HepG2 (cell line): Measurements from ENCODE around the gene GLI3. TPM values are rescaled to one million over a fixed set of nuclear protein-coding genes. Genes with fewer than 3 reads are reported as not detected.
A peak's percentile ranks its signal among the peaks of the same experiment; 100 is the strongest.

Experiments used
- ARHGAP35 ChIP-seq: sonication (generic); formaldehyde crosslinking; IDR thresholded peaks from 2 replicates; pipeline ENCODE4 v1.9.0; 2022; ENCODE audit warnings: mild to moderate bottlenecking, inconsistent platforms, moderate library complexity, missing genetic modification reagents, borderline replicate concordance
- ARNT ChIP-seq: fragments of 450-650 bp; IDR thresholded peaks from 2 replicates; pipeline ENCODE4 v1.6.1; 2017
- CEBPZ ChIP-seq: IDR thresholded peaks from 2 replicates; pipeline ENCODE4 v1.6.1; 2012; ENCODE audit warnings: low read length, improper control_type of control experiment
- FOXK2 ChIP-seq: fragments of 450-650 bp; IDR thresholded peaks from 2 replicates; pipeline ENCODE4 v1.6.1; 2016
- FOXO1 ChIP-seq: sonication (generic); formaldehyde crosslinking; IDR thresholded peaks from 2 replicates; pipeline ENCODE4 v1.4.0; 2020; ENCODE audit warnings: missing genetic modification reagents
- GATA4 ChIP-seq: sonication (generic); IDR thresholded peaks from 2 replicates; pipeline ENCODE4 v1.6.1; 2016; ENCODE audit warnings: antibody characterized with exemption, low read depth, borderline replicate concordance
- GATAD1 ChIP-seq: IDR thresholded peaks from 2 replicates; pipeline ENCODE4 v1.6.1; 2016; ENCODE audit warnings: missing genetic modification reagents, missing compliant biosample characterization
- HNRNPUL1 ChIP-seq: fragments of 200-400 bp; formaldehyde crosslinking; IDR thresholded peaks from 2 replicates; pipeline ENCODE4 v1.6.1; 2017; ENCODE audit warnings: low read depth, mild to moderate bottlenecking, low read length, moderate library complexity
- MBD4 ChIP-seq: IDR thresholded peaks from 2 replicates; pipeline ENCODE4 v1.6.1; 2012; ENCODE audit warnings: low read length, inconsistent platforms, borderline replicate concordance
- MXD4 ChIP-seq: IDR thresholded peaks from 2 replicates; pipeline ENCODE4 v1.6.1; 2016; ENCODE audit warnings: mild to moderate bottlenecking, missing biosample characterization, missing genetic modification reagents
- NKX3-1 ChIP-seq: sonication (generic); formaldehyde crosslinking; IDR thresholded peaks from 2 replicates; pipeline ENCODE4 v1.5.0; 2020; ENCODE audit warnings: missing genetic modification reagents
- PHB2 ChIP-seq: fragments of 450-650 bp; IDR thresholded peaks from 2 replicates; pipeline ENCODE4 v1.6.1; 2018; ENCODE audit not compliant: partially characterized antibody
- POLR2A ChIP-seq, 2 experiments: IDR thresholded peaks; 2 replicates each; pipeline ENCODE4 v1.6.1; 2011; ENCODE audit warnings: low read depth in 2 of 2, low read length in 2 of 2, mild to moderate bottlenecking in 1 of 2, moderate library complexity in 1 of 2; ENCODE audit not compliant: insufficient read depth in 1 of 2
- SMAD3 ChIP-seq: sonication (generic); formaldehyde crosslinking; IDR thresholded peaks from 2 replicates; pipeline ENCODE4 v1.4.0; 2020; ENCODE audit warnings: missing genetic modification reagents
- SMYD3 ChIP-seq: sonication (generic); formaldehyde crosslinking; IDR thresholded peaks from 2 replicates; pipeline ENCODE4 v1.8.1; 2023; ENCODE audit warnings: mild to moderate bottlenecking, missing genetic modification reagents
- TFDP1 ChIP-seq: IDR thresholded peaks from 2 replicates; pipeline ENCODE4 v1.6.1; 2016; ENCODE audit warnings: missing compliant biosample characterization, missing genetic modification reagents, borderline replicate concordance
- TGIF2 ChIP-seq: IDR thresholded peaks from 2 replicates; pipeline ENCODE4 v1.6.1; 2016; ENCODE audit warnings: control low read depth, missing compliant biosample characterization
- ZBTB20 ChIP-seq: sonication (generic); formaldehyde crosslinking; IDR thresholded peaks from 2 replicates; pipeline ENCODE4 v1.8.1; 2023; ENCODE audit warnings: missing genetic modification reagents, low read depth, mild to moderate bottlenecking, borderline replicate concordance
- ZBTB3 ChIP-seq: sonication (generic); formaldehyde crosslinking; IDR thresholded peaks from 2 replicates; pipeline ENCODE4 v1.4.0; 2020; ENCODE audit warnings: low read depth, mild to moderate bottlenecking, moderate library complexity, missing genetic modification reagents, borderline replicate concordance
- ZC3H4 ChIP-seq: sonication (generic); formaldehyde crosslinking; IDR thresholded peaks from 2 replicates; pipeline ENCODE4 v1.4.0; 2020; ENCODE audit warnings: missing genetic modification reagents, borderline replicate concordance
- ZKSCAN1 ChIP-seq: fragments of 150-350 bp; IDR thresholded peaks from 2 replicates; pipeline ENCODE4 v1.6.1; 2014; ENCODE audit warnings: low read length
- ZNF235 ChIP-seq: sonication (generic); formaldehyde crosslinking; IDR thresholded peaks from 2 replicates; pipeline ENCODE4 v1.8.1; 2023; ENCODE audit warnings: mild to moderate bottlenecking, missing genetic modification reagents, borderline replicate concordance
- ZNF678 ChIP-seq: sonication (generic); formaldehyde crosslinking; IDR thresholded peaks from 2 replicates; pipeline ENCODE4 v1.4.0; 2020; ENCODE audit warnings: mild to moderate bottlenecking, missing genetic modification reagents
- ZNF687 ChIP-seq: sonication (generic); formaldehyde crosslinking; IDR thresholded peaks from 2 replicates; pipeline ENCODE4 v1.5.1; 2020; ENCODE audit warnings: mild to moderate bottlenecking, missing genetic modification reagents, moderate library complexity
- ZNF737 ChIP-seq: sonication (generic); formaldehyde crosslinking; IDR thresholded peaks from 2 replicates; pipeline ENCODE4 v1.5.0; 2020; ENCODE audit warnings: missing genetic modification reagents, mild to moderate bottlenecking, borderline replicate concordance
- polyA plus RNA-seq, 8 experiments: library from polyadenylated mRNA; depleted of rRNA in 3 of 8; stranded (reverse) in 7 of 8; unstranded in 1 of 8; fragments of >200 nt; fragmentation: Illumina TruSeq in 4 of 8; extraction: Trizol in 4 of 8; gene quantifications; 2 replicates each; pipeline versions ENCODE4 v1.2.1 to v1.2.3, GENCODE V29; 2011 to 2016; ENCODE audit warnings: low read depth in 4 of 8, missing spikeins in 1 of 8, mixed read lengths in 1 of 8; ENCODE audit not compliant: insufficient read depth in 1 of 8
- total RNA-seq, 5 experiments: library from RNA; depleted of rRNA; stranded (reverse); fragments of >200 nt; fragmentation: Illumina TruSeq; extraction: Trizol; gene quantifications; 2 replicates each; pipeline ENCODE4 v1.2.3, GENCODE V29; 2016; ENCODE audit warnings: low read depth in 1 of 5

Gene GLI3
- total and polyA plus RNA-seq, 2 of the 13 experiments (the other 11 are each of a cell fraction or from before 2014, with no cell fraction given): not detected

- TF ChIP-seq POLR2A (IDR thresholded peaks at IDR 0.05; ENCODE audit: insufficient read depth in 1 of 2, low read depth in 2 of 2, low read length in 2 of 2) (no peak), ZKSCAN1 (no peak), TFDP1 (CRISPR knock-in tag) (no peak), PHB2 (no peak), HNRNPUL1 (no peak), ARHGAP35 (no peak), ZBTB20 (CRISPR knock-in tag) (no peak), GATAD1 (CRISPR knock-in tag) (no peak), GATA4 (no peak), NKX3-1 (CRISPR knock-in tag) (no peak), ARNT (no peak), ZNF235 (CRISPR knock-in tag) (no peak), ZBTB3 (CRISPR knock-in tag) (peak; percentile 77; the same call in 1 of the 2 replicates), CEBPZ (no peak), SMYD3 (CRISPR knock-in tag) (no peak), ZNF678 (CRISPR knock-in tag) (no peak), MXD4 (CRISPR knock-in tag) (no peak), SMAD3 (no peak), FOXK2 (no peak), ZC3H4 (no peak), ZNF687 (CRISPR knock-in tag) (peak; percentile 72), ZNF737 (CRISPR knock-in tag) (no peak), MBD4 (no peak), FOXO1 (CRISPR knock-in tag) (peak; percentile 82; the same call in 1 of the 2 replicates), TGIF2 (CRISPR knock-in tag) (no peak)
These were observed 294.4 kb downstream of the GLI3 start (continued) for GRCh38 chr7:41942468-41943093.
